GM12801 (cell line): ENCODE data around the gene RREB1.

Experiments
- TF ChIP-seq, protein P1 (sequence below): IDR thresholded peaks from one replicate; pipeline ENCODE4 v1.5.1; 2011; ENCODE audit warnings: control low read depth; ENCODE audit not compliant: insufficient read length; ENCODE audit errors: extremely low read depth

RREB1 gene

DNA sequence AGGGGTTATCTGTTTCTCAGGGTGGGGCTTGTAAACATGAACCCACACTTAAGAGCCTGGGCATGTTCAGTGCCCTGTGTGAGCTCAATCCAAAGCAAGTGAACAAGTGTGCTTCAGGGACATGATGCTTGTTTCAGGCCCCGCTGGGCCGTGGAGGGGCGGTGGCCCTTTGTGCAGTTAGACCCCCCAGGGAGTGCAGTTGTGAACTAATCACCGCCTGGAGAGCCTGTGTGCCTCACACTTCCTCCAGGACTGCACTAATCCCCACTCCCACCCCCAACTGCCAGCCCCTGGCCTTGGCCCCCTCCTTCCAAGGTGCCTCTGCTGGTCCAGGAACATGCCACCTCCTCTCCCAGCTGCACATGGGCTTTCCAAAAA lies 58.1 kb downstream of the RREB1 start:
- TF ChIP-seq, protein P1, sequence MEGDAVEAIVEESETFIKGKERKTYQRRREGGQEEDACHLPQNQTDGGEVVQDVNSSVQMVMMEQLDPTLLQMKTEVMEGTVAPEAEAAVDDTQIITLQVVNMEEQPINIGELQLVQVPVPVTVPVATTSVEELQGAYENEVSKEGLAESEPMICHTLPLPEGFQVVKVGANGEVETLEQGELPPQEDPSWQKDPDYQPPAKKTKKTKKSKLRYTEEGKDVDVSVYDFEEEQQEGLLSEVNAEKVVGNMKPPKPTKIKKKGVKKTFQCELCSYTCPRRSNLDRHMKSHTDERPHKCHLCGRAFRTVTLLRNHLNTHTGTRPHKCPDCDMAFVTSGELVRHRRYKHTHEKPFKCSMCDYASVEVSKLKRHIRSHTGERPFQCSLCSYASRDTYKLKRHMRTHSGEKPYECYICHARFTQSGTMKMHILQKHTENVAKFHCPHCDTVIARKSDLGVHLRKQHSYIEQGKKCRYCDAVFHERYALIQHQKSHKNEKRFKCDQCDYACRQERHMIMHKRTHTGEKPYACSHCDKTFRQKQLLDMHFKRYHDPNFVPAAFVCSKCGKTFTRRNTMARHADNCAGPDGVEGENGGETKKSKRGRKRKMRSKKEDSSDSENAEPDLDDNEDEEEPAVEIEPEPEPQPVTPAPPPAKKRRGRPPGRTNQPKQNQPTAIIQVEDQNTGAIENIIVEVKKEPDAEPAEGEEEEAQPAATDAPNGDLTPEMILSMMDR = no peak

- TF ChIP-seq, protein P1 = no peak
Measured at GRCh38 chr6:7166410-7167293, 58.9 kb downstream of the RREB1 start.

- TF ChIP-seq, protein P1 = no peak
Measured at GRCh38 chr6:7169296-7169721, 61.5 kb downstream of the RREB1 start.

DNA sequence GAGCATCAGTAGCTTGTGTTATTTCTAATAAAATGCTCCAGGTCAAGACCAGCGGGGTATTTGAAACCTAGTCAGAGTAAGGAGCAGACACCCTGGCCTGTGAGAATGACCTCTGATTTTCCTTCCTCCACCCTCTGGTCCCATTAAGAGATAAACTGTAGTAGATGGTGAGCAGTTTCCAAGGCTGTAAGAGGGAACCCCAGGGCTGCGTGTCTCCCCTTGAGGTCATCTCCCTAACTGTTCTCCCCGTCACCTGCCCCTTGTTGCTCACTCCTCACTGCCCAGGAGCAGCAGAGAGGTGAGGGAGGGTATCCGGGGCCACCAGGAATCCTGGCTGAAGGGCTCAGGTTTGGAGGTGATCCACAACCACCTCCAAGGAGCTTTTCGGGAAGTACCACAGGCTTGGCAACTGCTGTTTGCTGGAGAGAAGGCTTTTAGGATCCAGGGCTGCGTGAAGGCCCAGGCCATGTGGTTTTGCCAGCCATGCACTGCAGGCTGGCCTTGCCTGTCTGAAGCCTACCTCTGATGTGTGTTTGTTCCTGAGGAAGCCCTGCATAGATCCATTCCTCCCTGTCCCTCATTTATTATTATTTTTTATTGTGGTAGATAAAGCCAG lies 62.5 kb downstream of the RREB1 start:
- TF ChIP-seq, protein P1 = no peak

DNA sequence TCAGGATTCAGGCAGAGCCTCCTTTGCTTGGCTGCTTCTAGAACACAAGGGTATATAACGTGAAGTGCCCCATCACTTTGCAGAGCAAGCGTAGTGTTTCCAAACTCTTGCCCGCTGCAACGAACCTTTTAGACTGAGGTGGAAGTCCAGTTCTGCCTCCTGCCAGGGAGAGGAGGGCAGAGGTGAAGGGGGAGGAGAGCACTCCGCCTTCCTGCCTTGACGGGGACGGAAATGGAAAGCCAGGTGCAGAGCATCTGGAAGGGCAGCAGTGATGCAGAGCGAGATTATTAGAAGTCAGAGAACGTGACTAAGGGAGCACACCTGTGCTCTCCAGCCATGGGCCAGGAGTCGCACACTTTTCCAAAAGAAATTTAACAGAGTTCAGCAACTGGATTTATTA lies 63.4 kb downstream of the RREB1 start:
- TF ChIP-seq, protein P1 = no peak

- TF ChIP-seq, protein P1 = no peak
Measured at GRCh38 chr6:7171733-7172132, 64.0 kb downstream of the RREB1 start.

GRCh38 chr6:7172649-7173048 lies 64.9 kb downstream of the RREB1 start:
- TF ChIP-seq, protein P1 = no peak
